Smooth muscle cell (in vitro differentiated cells): Measurements from ENCODE around the gene ORAI3. TPM values are rescaled to one million over a fixed set of nuclear protein-coding genes. Genes with fewer than 3 reads are reported as not detected.
A peak's percentile ranks its signal among the peaks of the same experiment; 100 is the strongest.

ENCODE experiments used
- DNase-seq: peaks from one replicate; lab custom pipeline; 2025; ENCODE audit not compliant: unreplicated experiment; lab: John Stamatoyannopoulos, UW
- H2AFZ ChIP-seq: fragments of 200-600 bp; sonication (generic); 2 replicates; pipeline ENCODE4 v1.6.0; 2016; ENCODE audit warnings: antibody characterized with exemption, low read depth, mild to moderate bottlenecking
- H3F3A ChIP-seq: fragments of 200-600 bp; sonication (generic); 2 replicates; pipeline ENCODE4 v1.6.0; 2017; ENCODE audit warnings: antibody characterized with exemption, low read depth
- H3K27ac ChIP-seq: fragments of 200-600 bp; sonication (generic); 2 replicates; pipeline ENCODE4 v1.5.1; 2016; ENCODE audit warnings: low read depth, mild to moderate bottlenecking
- H3K27me3 ChIP-seq: fragments of 200-600 bp; sonication (generic); 2 replicates; pipeline ENCODE4 v1.6.1; 2016; ENCODE audit warnings: low read depth, mild to moderate bottlenecking
- H3K36me3 ChIP-seq: fragments of 200-600 bp; sonication (generic); 2 replicates; pipeline ENCODE4 v1.5.1; 2016; ENCODE audit warnings: low read depth
- H3K4me1 ChIP-seq: fragments of 200-600 bp; sonication (generic); 2 replicates; pipeline ENCODE4 v1.5.1; 2016; ENCODE audit warnings: low read depth
- H3K4me2 ChIP-seq: fragments of 200-600 bp; sonication (generic); 2 replicates; pipeline ENCODE4 v1.6.0; 2016; ENCODE audit warnings: mild to moderate bottlenecking
- H3K4me3 ChIP-seq: fragments of 200-600 bp; sonication (generic); 2 replicates; pipeline ENCODE4 v1.5.1; 2016; ENCODE audit warnings: mild to moderate bottlenecking
- H3K79me2 ChIP-seq: fragments of 200-600 bp; sonication (generic); 2 replicates; pipeline ENCODE4 v1.6.0; 2016; ENCODE audit warnings: low read depth, mild to moderate bottlenecking
- H3K9ac ChIP-seq: fragments of 200-600 bp; sonication (generic); 2 replicates; pipeline ENCODE4 v1.6.0; 2016; ENCODE audit warnings: low read depth
- H3K9me3 ChIP-seq: fragments of 200-600 bp; sonication (generic); replicated peaks from 2 replicates; pipeline ENCODE4 v1.5.1; 2016; ENCODE audit warnings: low read depth
- H4K20me1 ChIP-seq: fragments of 200-600 bp; sonication (generic); 2 replicates; pipeline ENCODE4 v1.6.0; 2016; ENCODE audit warnings: low read depth
- CTCF ChIP-seq: fragments of 200-600 bp; sonication (generic); IDR thresholded peaks from 2 replicates; pipeline ENCODE4 v1.5.1; 2017; ENCODE audit warnings: borderline replicate concordance, mild to moderate bottlenecking, antibody characterized with exemption; ENCODE audit not compliant: insufficient read depth, poor library complexity, severe bottlenecking
- WGBS: methylation state at CpG from one replicate; pipeline ENCODE4 v1.1.7; 2016; ENCODE audit warnings: low lambda C conversion rate; 5-methylcytosine and 5-hydroxymethylcytosine counted together
- polyA plus RNA-seq: library from polyadenylated mRNA; unstranded; fragments of >200 nt; fragmentation: Nextera tagmentation; extraction: Ambion mirVana; gene quantifications from 2 replicates; pipeline ENCODE4 v1.2.1, GENCODE V29; 2016
- total RNA-seq: library from RNA; depleted of rRNA; stranded (reverse); fragments of >200 nt; gene quantifications from 2 replicates; pipeline ENCODE4 v1.2.3, GENCODE V29; 2014

The ORAI3 gene
- total and polyA plus RNA-seq, 2 experiments from 2014 or later, result 34.9 to 39.4 TPM

- 92% methylated on average over 1 of the region's 1 CpG for WGBS
- Histone ChIP-seq H3F3A (peaks cover 6% of the 10 kb centered on the region), H3K9ac (no peak overlapping the region), H4K20me1 (peaks cover 25% of the 10 kb centered on the region), H3K4me2 (no peak overlapping the region), H3K27me3 (no peaks in the 10 kb centered on the region), H2AFZ (no peak overlapping the region), H3K4me1 (peaks cover 9% of the 10 kb centered on the region), H3K27ac (no peak overlapping the region), H3K36me3 (no peaks in the 10 kb centered on the region), H3K4me3 (no peak overlapping the region), H3K79me2 (no peaks in the 10 kb centered on the region), H3K9me3 (no peaks in the 10 kb centered on the region)
- no peak for TF ChIP-seq CTCF
- no peak for DNase-seq
These were observed 2.3 kb downstream of the ORAI3 start for GRCh38 chr16:30951193-30951592.

- no peaks in the 10 kb centered on the region for H3K79me2 ChIP-seq
- TF ChIP-seq CTCF, result no peak
- H3K9ac ChIP-seq, result no peak overlapping the region
- DNase-seq, result no peak
- peaks cover 10% of the 10 kb centered on the region for H3F3A ChIP-seq
- no peak overlapping the region for H2AFZ ChIP-seq
- H3K27me3 ChIP-seq, result no peaks in the 10 kb centered on the region
- 88% methylated on average over 3 of the region's 3 CpGs for WGBS
- peaks cover 9% of the 10 kb centered on the region for H3K4me1 ChIP-seq
- H3K36me3 ChIP-seq, result no peaks in the 10 kb centered on the region
- no peak overlapping the region for H3K4me3 ChIP-seq
- peaks cover 25% of the 10 kb centered on the region for H4K20me1 ChIP-seq
- no peaks in the 10 kb centered on the region for H3K9me3 ChIP-seq
- H3K4me2 ChIP-seq, result no peak overlapping the region
- no peak overlapping the region for H3K27ac ChIP-seq
These were observed 2.9 kb downstream of the ORAI3 start for GRCh38 chr16:30951750-30952149.

- H3K4me3 ChIP-seq, result no peak overlapping the region
- no peaks in the 10 kb centered on the region for H3K9me3 ChIP-seq
- DNase-seq, result no peak
- 82% methylated on average over 9 of the region's 9 CpGs for whole genome bisulfite sequencing
- H4K20me1 ChIP-seq, result peaks cover 25% of the 10 kb centered on the region
- no peak overlapping the region for H3K9ac ChIP-seq
- no peak overlapping the region for H3K27ac ChIP-seq
- H3K79me2 ChIP-seq, result no peaks in the 10 kb centered on the region
- H2AFZ ChIP-seq, result no peak overlapping the region
- H3F3A ChIP-seq, result peaks cover 10% of the 10 kb centered on the region
- H3K4me2 ChIP-seq, result no peak overlapping the region
- peaks cover 9% of the 10 kb centered on the region for H3K4me1 ChIP-seq
- no peak for TF ChIP-seq CTCF
- H3K27me3 ChIP-seq, result no peaks in the 10 kb centered on the region
- H3K36me3 ChIP-seq, result no peaks in the 10 kb centered on the region
These were observed 4.2 kb downstream of the ORAI3 start for GRCh38 chr16:30953111-30953510.

- Histone ChIP-seq H3K27me3 (no peaks in the 10 kb centered on the region), H3K9ac (no peak overlapping the region), H3K4me2 (no peak overlapping the region), H3F3A (peaks cover 10% of the 10 kb centered on the region), H4K20me1 (peaks cover 27% of the 10 kb centered on the region), H3K4me3 (no peak overlapping the region), H3K9me3 (no peaks in the 10 kb centered on the region), H3K27ac (no peak overlapping the region), H3K79me2 (peaks cover 4% of the 10 kb centered on the region), H2AFZ (no peak overlapping the region), H3K4me1 (peaks cover 12% of the 10 kb centered on the region), H3K36me3 (no peaks in the 10 kb centered on the region)
- TF ChIP-seq CTCF, result peak; percentile 71
- WGBS, result 31% methylated on average over 15 of the region's 15 CpGs
- DNase-seq, result no peak
These were observed 4.8 kb downstream of the ORAI3 start for GRCh38 chr16:30953511-30954124.
